GM18519 (cell line): Measurements from ENCODE around the gene PHLDB3.
"Not testable (repeated sequence)": the region's sequence is repeated elsewhere in the genome, so short reads cannot be mapped to it uniquely, and the experiment has no call there.

Experiments used
- ATAC-seq: cut with Tn5 transposase; IDR thresholded peaks from one replicate; pipeline ENCODE4 v1.9.1; 2021; ENCODE audit warnings: mild to moderate bottlenecking, moderate library complexity; ENCODE audit not compliant: unreplicated experiment, low FRiP score

PHLDB3 gene

GRCh38 chr19:43504426-43505185 is at the start of gene PHLDB3:
PHLDB3 (minus strand) TSS chr19:43504746; CDS start chr19:43504118, 628 bp downstream.
- ATAC-seq, result no peak

- no peak for ATAC-seq
These were observed 49.1 kb upstream of the PHLDB3 start for GRCh38 chr19:43553656-43554055.

- no peak for ATAC-seq
These were observed 48.1 kb upstream of the PHLDB3 start for GRCh38 chr19:43552616-43553015.

- ATAC-seq, result no peak
These were observed 47.6 kb upstream of the PHLDB3 start for GRCh38 chr19:43552198-43552450.

- no peak for ATAC-seq
These were observed 47.1 kb upstream of the PHLDB3 start for GRCh38 chr19:43551399-43552197.

GRCh38 chr19:43548706-43549105 is 44.2 kb upstream of the PHLDB3 start:
- ATAC-seq, result no peak

GRCh38 chr19:43547926-43548325 is 43.4 kb upstream of the PHLDB3 start:
- not testable (repeated sequence) for ATAC-seq

- no peak for ATAC-seq
These were observed 42.0 kb upstream of the PHLDB3 start for GRCh38 chr19:43546581-43546980.

- ATAC-seq, result no peak
These were observed 41.4 kb upstream of the PHLDB3 start for GRCh38 chr19:43545981-43546380.

- ATAC-seq, result no peak
These were observed 40.7 kb upstream of the PHLDB3 start for GRCh38 chr19:43545276-43545675.

- no peak for ATAC-seq
These were observed 39.5 kb upstream of the PHLDB3 start for GRCh38 chr19:43544077-43544476.

- ATAC-seq, result no peak
These were observed 37.5 kb upstream of the PHLDB3 start for GRCh38 chr19:43541920-43542650.

- no peak for ATAC-seq
These were observed 35.8 kb upstream of the PHLDB3 start for GRCh38 chr19:43540381-43540780.

GRCh38 chr19:43538922-43539321 is 34.4 kb upstream of the PHLDB3 start:
- no peak for ATAC-seq

GRCh38 chr19:43534816-43535761 is 30.5 kb upstream of the PHLDB3 start:
- ATAC-seq, result no peak

- ATAC-seq, result no peak
These were observed 29.8 kb upstream of the PHLDB3 start for GRCh38 chr19:43534305-43534815.

- ATAC-seq, result peak; percentile 47
These were observed 29.2 kb upstream of the PHLDB3 start for GRCh38 chr19:43533546-43534304.

GRCh38 chr19:43532962-43533545 is 28.5 kb upstream of the PHLDB3 start, which contains the start of gene ZNF575:
ZNF575 (plus strand) TSS chr19:43533188; CDS start chr19:43534423, 1,235 bp downstream.
- ATAC-seq, result peak; percentile 39

- peak; percentile 1 for ATAC-seq
These were observed 28.0 kb upstream of the PHLDB3 start for GRCh38 chr19:43532571-43532961.
